HG03432 (cell line): ENCODE results near the gene PIK3R4.

ENCODE experiments used
- ATAC-seq: cut with Tn5 transposase; IDR thresholded peaks from one replicate; pipeline ENCODE4 v1.9.1; 2021; ENCODE audit warnings: mild to moderate bottlenecking, moderate library complexity; ENCODE audit not compliant: unreplicated experiment

PIK3R4 gene

GRCh38 chr3:130644628-130645253, 101.9 kb downstream of the PIK3R4 start:
- ATAC-seq, result no peak

GRCh38 chr3:130640027-130640426, 106.6 kb downstream of the PIK3R4 start:
- ATAC-seq, result no peak

- no peak for ATAC-seq
These were observed 110.0 kb downstream of the PIK3R4 start for GRCh38 chr3:130636480-130637234.

- no peak for ATAC-seq
These were observed 110.7 kb downstream of the PIK3R4 start for GRCh38 chr3:130635978-130636377.

- ATAC-seq, result no peak
These were observed 111.3 kb downstream of the PIK3R4 start for GRCh38 chr3:130635285-130635684.
